DND-41 (cell line): Measurements from ENCODE around the gene SMARCA2.

Source experiments
- ATAC-seq: fragments of 200-7000 bp; cut with Tn5 transposase; 3 replicates; pipeline ENCODE4 v1.9.1; 2021; ENCODE audit warnings: low read depth; ENCODE audit not compliant: insufficient read depth
- DNase-seq: peaks from one replicate; pipeline ENCODE4 v3.0.0-alpha.2; 2020
- H2AFZ ChIP-seq: 2 replicates; pipeline ENCODE4 v1.6.0; 2012; ENCODE audit warnings: low read depth, low read length
- H3K27ac ChIP-seq: 2 replicates; pipeline ENCODE4 v1.5.1; 2012; ENCODE audit warnings: low read length, inconsistent platforms
- H3K27me3 ChIP-seq: fragments of 200-600 bp; sonication (generic); 2 replicates; pipeline ENCODE4 v1.6.0; 2012; ENCODE audit warnings: low read length, mild to moderate bottlenecking, inconsistent platforms; ENCODE audit not compliant: insufficient read depth, poor library complexity
- H3K36me3 ChIP-seq: 2 replicates; pipeline ENCODE4 v1.5.1; 2012; ENCODE audit warnings: low read length, inconsistent platforms; ENCODE audit not compliant: insufficient read depth
- H3K4me1 ChIP-seq: 2 replicates; pipeline ENCODE4 v1.5.1; 2012; ENCODE audit warnings: mild to moderate bottlenecking, low read length; ENCODE audit not compliant: insufficient read depth
- H3K4me2 ChIP-seq: 2 replicates; pipeline ENCODE4 v1.6.0; 2012; ENCODE audit warnings: mild to moderate bottlenecking, moderate library complexity, low read length, inconsistent platforms; ENCODE audit not compliant: insufficient read depth
- H3K4me3 ChIP-seq, 2 experiments: fragments of 200-600 bp in 1 of 2; shearing (Covaris generic) in 1 of 2; 2 replicates each; pipeline ENCODE4 v1.5.1; 2012 to 2016; ENCODE audit warnings: inconsistent platforms in 2 of 2, low read length in 2 of 2, mild to moderate bottlenecking in 2 of 2, low read depth in 1 of 2, moderate library complexity in 1 of 2
- H3K79me2 ChIP-seq: 2 replicates; pipeline ENCODE4 v1.6.0; 2012; ENCODE audit warnings: low read length, inconsistent platforms; ENCODE audit not compliant: insufficient read depth
- H3K9ac ChIP-seq: 2 replicates; pipeline ENCODE4 v1.6.0; 2012; ENCODE audit warnings: low read depth, mild to moderate bottlenecking, inconsistent platforms, low read length, moderate library complexity
- H3K9me3 ChIP-seq: 2 replicates; pipeline ENCODE4 v1.5.1; 2012; ENCODE audit warnings: low read length, moderate library complexity, mild to moderate bottlenecking, inconsistent platforms; ENCODE audit not compliant: insufficient read depth, severe bottlenecking
- H4K20me1 ChIP-seq: 2 replicates; pipeline ENCODE4 v1.6.0; 2012; ENCODE audit warnings: low read length; ENCODE audit not compliant: insufficient read depth
- CTCF ChIP-seq: IDR thresholded peaks from 2 replicates; pipeline ENCODE4 v1.5.1; 2012; ENCODE audit warnings: borderline replicate concordance, low read length, moderate library complexity, mild to moderate bottlenecking; ENCODE audit not compliant: poor library complexity, severe bottlenecking; ENCODE audit errors: extremely low read depth
- EZH2 ChIP-seq: IDR thresholded peaks from 3 replicates; pipeline ENCODE4 v1.6.1; 2012; ENCODE audit warnings: borderline replicate concordance, low read depth, mild to moderate bottlenecking, moderate library complexity, low read length, inconsistent platforms; ENCODE audit not compliant: severe bottlenecking

SMARCA2 gene

GRCh38 chr9:2191609-2191972, 176.4 kb downstream of the SMARCA2 start:
- H3K9ac ChIP-seq = no peak overlapping the region
- no peak for ATAC-seq
- no peak overlapping the region for H3K4me3 ChIP-seq
- H4K20me1 ChIP-seq = no peaks in the 10 kb centered on the region
- H3K4me2 ChIP-seq = no peak overlapping the region
- no peaks in the 10 kb centered on the region for H3K27me3 ChIP-seq
- H3K79me2 ChIP-seq = no peaks in the 10 kb centered on the region
- no peaks in the 10 kb centered on the region for H3K4me1 ChIP-seq
- no peak for DNase-seq
- no peak overlapping the region for H3K27ac ChIP-seq
- H3K9me3 ChIP-seq = no peaks in the 10 kb centered on the region
- TF ChIP-seq CTCF (no peak), EZH2 (no peak)
- H2AFZ ChIP-seq = no peak overlapping the region
- peaks cover 43% of the 10 kb centered on the region for H3K36me3 ChIP-seq

- peaks cover 39% of the 10 kb centered on the region for H3K36me3 ChIP-seq
- H3K4me3 ChIP-seq = no peak overlapping the region
- TF ChIP-seq EZH2 (no peak), CTCF (no peak)
- no peak overlapping the region for H3K9ac ChIP-seq
- no peak overlapping the region for H3K4me2 ChIP-seq
- no peak overlapping the region for H3K27ac ChIP-seq
- no peaks in the 10 kb centered on the region for H4K20me1 ChIP-seq
- no peak overlapping the region for H2AFZ ChIP-seq
- ATAC-seq = no peak
- DNase-seq = no peak
- H3K9me3 ChIP-seq = no peaks in the 10 kb centered on the region
- H3K79me2 ChIP-seq = no peaks in the 10 kb centered on the region
- no peaks in the 10 kb centered on the region for H3K27me3 ChIP-seq
- no peaks in the 10 kb centered on the region for H3K4me1 ChIP-seq
Measured at GRCh38 chr9:2192356-2192979, 177.3 kb downstream of the SMARCA2 start.

- Histone ChIP-seq H4K20me1 (no peaks in the 10 kb centered on the region), H3K9ac (no peak overlapping the region), H3K27ac (no peak overlapping the region), H3K4me1 (no peaks in the 10 kb centered on the region), H3K79me2 (no peaks in the 10 kb centered on the region), H3K4me3 (no peak overlapping the region), H3K4me2 (no peak overlapping the region), H3K36me3 (peaks cover 38% of the 10 kb centered on the region), H3K27me3 (no peaks in the 10 kb centered on the region), H3K9me3 (no peaks in the 10 kb centered on the region), H2AFZ (no peak overlapping the region)
- DNase-seq (no peak), ATAC-seq (no peak)
- TF ChIP-seq CTCF (no peak), EZH2 (no peak)
Measured at GRCh38 chr9:2193552-2193951, 178.4 kb downstream of the SMARCA2 start.
